ENCODE data around the gene GARRE1. TPM values are rescaled to one million over a fixed set of nuclear protein-coding genes. Genes with fewer than 3 reads are reported as not detected.
"Not testable (repeated sequence)": the region's sequence is repeated elsewhere in the genome, so short reads cannot be mapped to it uniquely, and the experiment has no call there.

Gene GARRE1
- total RNA-seq, 6 experiments from 2014 or later = 8.1 to 19.4 (median 9.5) TPM

DNA sequence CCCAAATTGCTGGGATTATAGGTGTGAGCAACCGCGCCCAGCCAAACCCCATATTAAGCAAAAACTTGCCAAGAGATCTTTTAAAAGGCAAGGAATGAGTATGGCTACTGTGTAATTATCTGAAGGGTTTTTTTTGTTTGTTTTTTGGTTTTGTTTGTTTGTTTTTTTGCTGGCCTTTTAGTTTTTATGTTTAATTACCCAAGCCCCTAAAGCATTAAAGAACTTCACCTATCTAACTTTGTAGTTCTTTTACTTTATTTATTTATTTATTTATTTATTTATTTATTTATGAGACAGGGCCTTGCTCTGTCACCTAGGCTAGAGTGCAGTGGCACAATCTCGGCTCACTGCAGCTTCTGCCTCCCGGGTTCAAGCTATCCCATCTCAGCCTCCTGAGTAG, 40.3 kb upstream of the GARRE1 start:
- no peak for DNase-seq
- Histone ChIP-seq H3K36me3 (peaks cover 0 to 58% (median 13%) of the 10 kb centered on the region in 4 donors), H3K4me3 (no peak overlapping the region), H3K9me3 (no peaks in the 10 kb centered on the region), H3K27me3 (no peaks in the 10 kb centered on the region), H3K27ac (no peak overlapping the region), H3K4me1 (no peaks in the 10 kb centered on the region)
- intact Hi-C loops (cut with DNase I) = no loop called here
- WGBS (ENCODE audit: insufficient coverage, low coverage, low lambda C conversion rate, missing lambda C conversion rate) = 100% methylated on average over 4 of the region's 4 CpGs
- TF ChIP-seq POLR2A (IDR thresholded peaks at IDR 0.05) = no peak
- TF ChIP-seq, protein P1, sequence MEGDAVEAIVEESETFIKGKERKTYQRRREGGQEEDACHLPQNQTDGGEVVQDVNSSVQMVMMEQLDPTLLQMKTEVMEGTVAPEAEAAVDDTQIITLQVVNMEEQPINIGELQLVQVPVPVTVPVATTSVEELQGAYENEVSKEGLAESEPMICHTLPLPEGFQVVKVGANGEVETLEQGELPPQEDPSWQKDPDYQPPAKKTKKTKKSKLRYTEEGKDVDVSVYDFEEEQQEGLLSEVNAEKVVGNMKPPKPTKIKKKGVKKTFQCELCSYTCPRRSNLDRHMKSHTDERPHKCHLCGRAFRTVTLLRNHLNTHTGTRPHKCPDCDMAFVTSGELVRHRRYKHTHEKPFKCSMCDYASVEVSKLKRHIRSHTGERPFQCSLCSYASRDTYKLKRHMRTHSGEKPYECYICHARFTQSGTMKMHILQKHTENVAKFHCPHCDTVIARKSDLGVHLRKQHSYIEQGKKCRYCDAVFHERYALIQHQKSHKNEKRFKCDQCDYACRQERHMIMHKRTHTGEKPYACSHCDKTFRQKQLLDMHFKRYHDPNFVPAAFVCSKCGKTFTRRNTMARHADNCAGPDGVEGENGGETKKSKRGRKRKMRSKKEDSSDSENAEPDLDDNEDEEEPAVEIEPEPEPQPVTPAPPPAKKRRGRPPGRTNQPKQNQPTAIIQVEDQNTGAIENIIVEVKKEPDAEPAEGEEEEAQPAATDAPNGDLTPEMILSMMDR (IDR thresholded peaks at IDR 0.05) = no peak
- no peak for ATAC-seq

DNA sequence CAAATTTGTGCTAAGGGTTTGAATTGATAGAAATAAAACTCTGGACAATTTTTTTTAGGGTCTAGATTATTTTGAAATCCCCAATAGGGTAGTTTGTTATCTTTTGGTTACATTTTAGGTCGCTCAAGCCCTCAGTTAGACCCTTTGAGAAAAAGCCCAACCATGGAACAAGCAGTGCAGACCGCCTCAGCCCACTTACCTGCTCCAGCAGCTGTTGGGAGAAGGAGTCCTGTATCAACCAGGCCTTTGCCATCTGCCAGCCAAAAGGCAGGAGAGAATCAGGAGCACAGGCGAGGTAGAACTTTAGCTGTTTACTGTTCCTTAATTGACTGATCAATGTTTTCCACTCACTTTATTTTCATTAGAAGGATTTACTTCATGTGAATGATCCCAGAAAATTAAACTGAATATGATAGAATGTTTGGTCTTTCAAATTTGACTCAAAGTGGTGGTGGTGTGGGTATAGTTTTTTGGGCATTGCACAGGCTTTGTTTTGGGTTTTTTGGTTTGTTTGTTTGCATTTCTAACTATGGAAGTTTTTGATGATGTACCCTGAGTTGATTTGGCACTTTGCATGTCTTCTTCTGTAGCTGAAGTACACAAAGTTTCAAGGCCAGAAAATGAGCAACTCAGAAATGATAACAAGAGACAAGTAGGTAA, 39.2 kb upstream of the GARRE1 start:
- Histone ChIP-seq H3K4me3 (no peak overlapping the region), H3K4me1 (no peaks in the 10 kb centered on the region), H3K9me3 (no peaks in the 10 kb centered on the region), H3K27ac (no peak overlapping the region), H3K36me3 (peaks cover 0 to 56% (median 10%) of the 10 kb centered on the region in 4 donors), H3K27me3 (no peaks in the 10 kb centered on the region)
- WGBS (ENCODE audit: insufficient coverage, low coverage, low lambda C conversion rate, missing lambda C conversion rate) = 67% methylated on average over 1 of the region's 3 CpGs
- DNase-seq = no peak
- TF ChIP-seq, protein P1 (IDR thresholded peaks at IDR 0.05) = no peak
- TF ChIP-seq POLR2A (IDR thresholded peaks at IDR 0.05) = no peak
- intact Hi-C loops (cut with DNase I) = no loop called here
- no peak for ATAC-seq

DNA sequence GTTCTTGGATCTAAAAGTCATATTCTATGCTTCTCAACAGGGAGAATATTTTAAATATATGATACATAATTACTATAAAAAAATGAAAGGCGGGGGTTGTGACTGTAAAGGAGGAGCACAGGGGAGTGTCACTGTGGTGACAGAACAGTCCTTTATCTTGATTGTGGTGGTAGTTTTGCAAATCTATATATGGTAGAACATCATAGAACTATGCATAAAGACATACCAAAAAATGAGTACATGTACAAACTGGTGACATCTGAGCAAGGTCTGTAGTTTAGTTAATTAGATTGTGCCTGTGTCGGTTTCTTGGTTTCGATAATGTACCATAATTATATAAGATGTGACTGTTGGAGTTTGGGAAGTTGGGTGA, 38.7 kb upstream of the GARRE1 start:
- no peak overlapping the region for H3K4me3 ChIP-seq
- no peaks in the 10 kb centered on the region for H3K9me3 ChIP-seq
- TF ChIP-seq, protein P1 (IDR thresholded peaks at IDR 0.05) = no peak
- TF ChIP-seq POLR2A (IDR thresholded peaks at IDR 0.05) = no peak
- H3K4me1 ChIP-seq = no peaks in the 10 kb centered on the region
- ATAC-seq (no peak), DNase-seq (no peak)
- H3K27ac ChIP-seq = no peak overlapping the region
- no peaks in the 10 kb centered on the region for H3K27me3 ChIP-seq
- intact Hi-C loops (cut with DNase I) = no loop called here
- peaks cover 0 to 56% (median 8%) of the 10 kb centered on the region in 4 donors for H3K36me3 ChIP-seq
- WGBS (ENCODE audit: insufficient coverage, low coverage, low lambda C conversion rate, missing lambda C conversion rate) = 94% methylated on average over 3 of the region's 3 CpGs

DNA sequence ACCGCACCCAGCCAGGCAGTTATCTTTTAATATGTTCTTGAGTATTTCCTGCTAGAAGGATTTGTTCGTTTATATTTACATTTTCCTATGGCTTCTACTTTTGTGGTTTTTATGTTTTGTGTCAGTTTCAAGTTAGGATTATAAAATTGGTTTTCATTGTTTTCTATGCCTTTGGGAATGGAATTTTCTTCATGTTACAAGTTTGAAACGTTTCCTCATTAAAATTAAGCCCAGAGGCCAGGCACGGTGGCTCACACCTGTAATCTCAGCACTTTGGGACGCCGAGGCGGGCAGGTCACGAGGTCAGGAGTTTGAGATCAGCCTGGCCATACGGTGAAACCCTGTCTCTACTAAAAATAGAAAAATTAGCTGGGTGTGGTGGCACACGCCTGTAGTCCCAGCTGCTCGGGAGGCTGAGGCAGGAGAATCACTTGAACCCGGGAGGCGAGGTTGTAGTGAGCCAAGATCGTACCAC, 37.6 kb upstream of the GARRE1 start:
- peaks cover 4 to 54% (median 8%) of the 10 kb centered on the region in 4 donors for H3K36me3 ChIP-seq
- H3K4me1 ChIP-seq; H3K9me3 ChIP-seq; intact Hi-C loops (cut with DNase I); H3K27me3 ChIP-seq; ATAC-seq; H3K27ac ChIP-seq; DNase-seq; H3K4me3 ChIP-seq: not testable (repeated sequence)
- WGBS (ENCODE audit: insufficient coverage, low coverage, low lambda C conversion rate, missing lambda C conversion rate) = 86% methylated on average over 14 of the region's 14 CpGs

DNA sequence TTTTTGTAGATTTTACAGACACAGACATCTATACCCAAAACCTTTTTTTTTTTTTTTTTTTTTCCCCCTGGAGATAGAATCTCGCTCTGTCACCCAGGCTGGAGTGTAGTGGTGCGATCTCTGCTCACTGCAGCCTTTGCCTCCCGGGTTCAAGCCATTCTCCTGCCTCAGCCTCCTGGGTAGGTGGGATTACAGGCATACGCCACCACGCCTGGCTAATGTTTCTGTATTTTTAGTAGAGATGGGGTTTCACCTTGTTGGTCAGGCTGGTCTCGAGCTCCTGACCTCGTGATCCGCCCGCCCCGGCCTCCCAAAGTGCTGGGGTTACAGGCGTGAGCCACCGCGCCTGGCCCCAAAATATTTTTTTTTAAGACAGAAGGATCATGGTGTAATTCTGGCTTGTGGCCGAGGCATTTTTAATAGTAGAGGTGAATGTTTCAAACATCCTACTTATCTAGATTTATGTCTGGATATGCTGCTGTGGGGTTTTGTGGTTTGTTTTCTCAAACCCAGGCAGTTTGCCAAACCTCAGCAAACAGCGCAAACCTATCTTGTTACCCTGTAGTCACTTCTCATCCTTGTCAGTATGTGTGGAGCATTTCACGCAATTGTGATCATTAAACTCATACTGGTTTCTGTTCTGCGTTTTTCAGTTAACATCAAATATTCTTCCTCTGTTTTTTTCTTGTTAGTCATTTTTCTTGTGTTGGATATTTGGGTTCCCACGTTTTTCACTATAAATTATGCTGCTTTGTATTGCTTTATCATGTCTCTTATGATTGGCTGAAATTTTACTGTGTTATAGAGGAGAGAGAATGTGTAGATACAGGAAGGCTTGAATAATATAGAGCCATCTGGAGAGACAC, 36.2 kb upstream of the GARRE1 start:
- ATAC-seq (peak in 3 of 4 donors; percentile 55 to 70 (median 65)), DNase-seq (no peak)
- H3K9me3 ChIP-seq = no peaks in the 10 kb centered on the region
- H3K4me1 ChIP-seq = no peaks in the 10 kb centered on the region
- H3K27ac ChIP-seq = no peak overlapping the region
- peaks cover 5 to 56% (median 15%) of the 10 kb centered on the region in 4 donors for H3K36me3 ChIP-seq
- TF ChIP-seq POLR2A (IDR thresholded peaks at IDR 0.05) = no peak
- TF ChIP-seq, protein P1 (IDR thresholded peaks at IDR 0.05) = no peak
- no peak overlapping the region for H3K4me3 ChIP-seq
- intact Hi-C loops (cut with DNase I) = no loop called here
- WGBS (ENCODE audit: insufficient coverage, low coverage, low lambda C conversion rate, missing lambda C conversion rate) = 40% methylated on average over 7 of the region's 18 CpGs
- H3K27me3 ChIP-seq = no peaks in the 10 kb centered on the region

Measured in right lobe of liver (tissue), 6 donors.